Ureter (tissue), 1 donor: ENCODE results near the gene SPAG4. TPM values are rescaled to one million over a fixed set of nuclear protein-coding genes. Genes with fewer than 3 reads are reported as not detected.
A peak's percentile ranks its signal among the peaks of the same experiment; 100 is the strongest.

Source experiments
- DNase-seq: peaks from one replicate; pipeline ENCODE4 v3.0.0-alpha.2; 2020; ENCODE audit warnings: low spot score
- total RNA-seq: library from RNA; stranded (reverse); gene quantifications from one replicate; pipeline ENCODE4 v1.2.4, GENCODE V29; 2023
- donor health status: DM: yes; HTN: yes; CAD: no.

SPAG4 gene
- total RNA-seq, 1 donor from 2014 or later = 18.4 TPM

DNA sequence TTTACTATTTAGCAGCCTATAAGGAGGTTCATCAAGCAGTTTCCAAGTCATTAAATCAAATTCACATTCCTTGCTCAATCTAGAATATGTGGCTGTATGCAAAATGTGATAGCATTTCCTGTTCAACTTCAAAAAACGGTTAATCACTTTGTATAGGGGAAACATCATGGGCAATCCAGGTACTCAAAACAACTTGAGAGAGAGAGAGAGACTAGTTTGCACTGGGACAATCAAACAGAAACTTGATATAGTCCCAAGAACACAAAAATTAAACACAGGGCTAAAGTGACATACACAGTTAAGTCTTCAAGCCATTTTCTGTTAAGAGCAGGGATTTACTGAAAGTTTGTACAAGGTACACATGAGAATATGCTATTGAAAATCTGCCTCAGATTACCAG, 41.6 kb downstream of the SPAG4 start:
- DNase-seq = no peak

DNA sequence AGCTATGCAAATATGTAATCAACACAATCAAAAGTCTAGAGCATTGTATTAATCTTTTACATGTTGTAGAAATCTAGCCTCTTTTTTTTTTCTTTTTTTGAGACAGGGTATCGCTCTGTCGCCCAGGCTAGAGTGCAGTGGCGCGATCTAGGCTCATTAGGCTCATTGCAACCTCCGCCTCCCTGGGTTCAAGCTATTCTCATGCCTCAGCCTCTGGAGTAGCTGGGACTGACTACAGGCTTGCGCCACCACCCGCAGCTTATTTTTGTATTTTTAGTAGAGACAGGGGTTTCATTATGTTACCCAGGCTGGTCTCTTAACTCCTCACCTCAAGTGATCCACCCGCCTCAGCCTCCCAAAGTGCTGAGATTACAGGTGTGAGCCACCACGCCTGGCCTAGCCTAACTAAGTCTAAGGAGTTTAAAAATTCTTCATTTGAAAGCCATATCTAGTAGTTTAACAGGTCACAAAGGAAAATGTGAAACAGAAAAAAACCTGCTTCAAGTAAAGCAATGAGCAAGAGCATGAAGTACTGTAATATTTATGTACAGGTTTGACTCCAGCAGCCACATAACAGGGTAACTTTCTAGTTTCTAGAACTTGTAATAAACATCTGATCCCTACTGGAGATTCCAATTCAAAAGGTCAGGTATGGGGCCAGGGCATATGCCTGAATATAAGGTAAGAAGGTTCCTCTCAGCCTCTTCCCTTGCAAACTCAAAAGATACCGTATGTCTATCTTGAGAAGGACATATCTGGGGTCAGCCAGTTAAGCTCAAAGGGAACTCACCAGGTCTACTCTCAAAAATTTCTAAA, 44.7 kb downstream of the SPAG4 start:
- no peak for DNase-seq

DNA sequence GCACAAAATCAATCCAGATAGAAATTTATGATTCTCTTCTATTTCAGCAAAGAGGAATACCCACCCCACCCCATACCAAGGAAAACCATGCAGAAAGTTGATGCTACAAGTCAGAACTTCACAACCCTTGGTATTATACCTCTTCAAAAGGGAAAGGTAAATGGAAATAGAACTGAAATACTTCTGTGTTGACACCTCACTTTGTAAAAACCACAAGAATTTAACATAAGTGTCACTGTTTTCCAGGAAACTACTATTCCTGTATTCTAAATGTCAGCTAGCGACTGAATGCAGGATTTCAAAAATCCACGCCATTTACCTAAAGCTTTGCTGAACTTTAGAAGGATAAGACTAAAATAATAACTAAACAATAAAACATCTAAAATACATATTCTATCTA, 45.4 kb downstream of the SPAG4 start:
- DNase-seq = no peak

DNA sequence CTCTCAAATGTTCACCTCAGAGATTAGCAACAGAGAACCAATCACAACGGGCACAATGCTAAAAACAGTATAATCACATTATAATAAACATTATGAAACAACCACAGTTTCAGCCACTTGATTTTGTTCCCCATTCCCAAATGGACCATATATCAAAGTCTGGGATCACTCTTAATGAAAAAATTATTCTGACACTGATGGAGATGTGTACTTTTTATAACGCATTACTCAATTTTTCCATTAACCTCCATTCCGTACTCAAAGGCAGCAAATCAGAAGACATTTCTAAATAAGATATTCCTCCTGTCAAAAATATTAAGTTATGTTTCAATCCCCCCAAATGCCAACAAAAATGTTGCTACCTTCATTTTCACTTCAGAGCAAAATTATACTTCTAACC, 46.3 kb downstream of the SPAG4 start:
- no peak for DNase-seq

DNA sequence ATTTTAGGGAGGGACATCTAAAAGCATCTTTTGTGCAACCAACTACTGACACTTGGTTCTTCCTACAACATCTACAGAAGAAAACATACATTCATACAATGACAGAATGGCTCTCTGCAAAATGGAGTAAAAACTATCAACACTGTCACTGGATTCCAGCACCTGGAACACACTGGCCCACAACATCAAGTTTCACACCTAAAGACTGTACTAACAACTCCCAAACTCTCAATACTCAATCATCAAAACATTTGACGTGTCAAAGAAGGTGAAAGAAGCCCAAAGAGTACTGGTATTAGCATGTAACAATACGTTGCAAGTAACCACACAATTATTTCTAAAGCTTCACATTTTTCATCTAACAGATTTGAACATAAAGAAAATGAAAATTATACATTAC, 46.9 kb downstream of the SPAG4 start:
- no peak for DNase-seq

DNA sequence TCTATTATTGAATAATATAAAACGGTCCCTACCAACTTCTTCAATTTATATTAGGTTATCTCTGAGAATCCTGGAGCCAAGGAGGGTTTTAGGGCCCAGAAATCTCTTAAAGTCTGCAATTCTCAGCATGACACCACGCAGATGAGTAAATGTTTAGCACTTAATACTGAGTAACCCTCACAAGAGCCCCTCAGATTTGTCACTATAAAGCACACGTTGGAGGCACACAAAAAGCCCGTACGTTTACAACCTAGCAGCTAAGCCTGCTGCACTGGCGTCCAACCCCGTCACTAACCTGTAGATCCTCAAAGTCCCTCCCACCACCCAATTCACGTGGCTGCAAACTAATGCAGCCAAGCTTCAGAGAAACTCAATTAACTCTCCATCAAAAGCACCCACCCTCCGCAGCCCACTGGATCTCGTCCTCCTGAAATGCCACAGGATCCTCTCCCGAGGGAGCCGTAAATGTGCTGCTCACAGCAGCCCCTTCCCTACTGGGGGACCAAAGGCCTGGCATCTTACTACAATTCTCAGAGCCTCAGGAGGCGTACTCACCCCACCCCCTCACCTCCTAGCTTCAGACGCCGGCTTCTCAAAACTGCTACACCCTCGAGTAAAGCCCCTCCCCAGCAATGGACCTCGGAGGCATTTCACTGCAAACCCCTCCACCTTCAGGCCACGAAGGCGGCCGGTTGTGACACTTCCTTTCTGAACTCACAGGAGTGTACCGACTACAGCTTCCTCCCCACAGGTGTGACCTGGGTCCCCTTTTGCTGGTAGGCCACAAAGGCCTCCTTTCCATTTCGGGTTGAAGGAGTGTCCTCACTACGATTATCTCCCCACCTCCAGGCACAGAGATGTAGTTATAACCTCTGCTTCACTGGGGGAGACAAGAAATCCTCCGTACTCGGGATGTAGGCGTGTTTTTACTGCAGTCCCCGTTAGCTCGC, 48.2 kb downstream of the SPAG4 start:
- peak; percentile 59 for DNase-seq

DNA sequence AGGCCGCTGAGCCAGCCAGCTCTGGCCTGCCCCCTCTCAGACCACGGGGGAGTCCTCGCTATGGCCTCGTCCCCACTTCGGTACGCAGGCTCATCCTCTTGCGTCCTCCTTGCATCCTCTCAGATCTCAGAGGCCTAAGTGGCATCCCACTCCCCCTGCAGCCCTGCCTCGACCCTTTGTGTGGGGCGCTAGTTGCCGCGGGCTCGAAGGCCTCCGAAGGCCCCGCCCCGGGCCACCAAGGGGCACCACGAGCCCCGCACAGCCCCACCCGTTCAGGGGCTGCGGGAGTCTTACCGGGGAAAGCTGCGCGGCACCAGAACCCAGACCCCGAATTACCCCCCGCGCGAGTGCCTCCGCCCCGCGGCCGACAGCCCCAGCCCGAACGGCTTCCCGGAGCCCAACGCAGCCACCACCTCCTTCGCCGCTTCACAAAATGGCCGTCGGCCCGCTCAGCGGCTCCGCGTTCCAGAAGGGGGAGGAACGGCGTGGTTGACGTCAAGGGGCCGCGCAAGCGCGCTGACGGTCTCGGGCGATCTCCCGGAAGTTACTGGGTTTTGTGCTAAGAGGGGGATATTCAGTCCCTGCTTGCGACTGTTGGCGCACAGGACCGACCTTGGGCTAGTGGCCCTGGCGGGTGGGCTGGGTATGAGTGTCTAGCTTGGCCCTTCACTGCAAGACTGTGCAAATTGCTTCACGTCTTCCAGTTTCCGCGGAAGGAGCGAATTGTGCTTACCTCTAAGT, 49.0 kb downstream of the SPAG4 start, which contains the start of the genes CPNE1 and RBM12:
TSS of gene CPNE1 (minus strand) at position 435 of the 741 bp plus-strand sequence. CDS start 31,977 bp downstream, outside the sequence.
TSS of gene RBM12 (minus strand) at position 435 of the 741 bp plus-strand sequence. CDS start 9,578 bp downstream, outside the sequence.
- peak; percentile 95 for DNase-seq

DNA sequence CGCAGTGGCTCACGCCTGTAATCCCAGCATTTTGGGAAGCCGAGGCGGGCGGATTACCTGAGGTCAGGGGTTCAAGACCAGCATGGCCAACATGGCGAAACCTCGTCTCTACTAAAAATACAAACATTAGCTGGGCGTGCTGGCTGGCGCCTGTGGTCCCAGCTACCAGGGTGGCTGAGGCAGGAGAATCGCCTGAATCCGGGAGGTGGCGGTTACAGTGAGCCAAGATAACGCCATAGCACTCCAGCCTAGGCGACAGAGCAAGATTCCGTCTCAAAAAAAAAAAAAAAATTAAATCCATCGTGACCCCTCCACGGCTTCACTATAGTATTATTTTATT, 50.3 kb downstream of the SPAG4 start:
- DNase-seq = no peak

DNA sequence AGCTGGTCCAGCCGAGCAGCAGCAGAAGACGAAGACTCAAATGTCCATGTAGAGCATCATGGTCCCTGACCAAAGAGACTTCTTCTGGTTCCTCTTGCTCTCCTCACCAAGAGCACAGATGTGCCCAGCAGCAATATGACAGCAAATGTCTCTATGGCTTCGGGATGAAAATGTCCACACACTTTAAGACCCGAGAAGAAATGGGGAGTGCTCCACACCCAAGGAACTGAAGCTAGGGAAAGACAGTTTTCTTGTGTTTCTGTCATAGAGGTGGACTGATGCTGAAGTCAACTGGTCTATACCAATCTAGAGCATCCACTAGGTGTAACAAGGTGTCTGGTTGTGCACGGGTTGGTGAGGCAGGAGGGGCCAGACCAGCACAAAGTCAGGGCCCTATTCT, 53.6 kb downstream of the SPAG4 start:
- DNase-seq = no peak

DNA sequence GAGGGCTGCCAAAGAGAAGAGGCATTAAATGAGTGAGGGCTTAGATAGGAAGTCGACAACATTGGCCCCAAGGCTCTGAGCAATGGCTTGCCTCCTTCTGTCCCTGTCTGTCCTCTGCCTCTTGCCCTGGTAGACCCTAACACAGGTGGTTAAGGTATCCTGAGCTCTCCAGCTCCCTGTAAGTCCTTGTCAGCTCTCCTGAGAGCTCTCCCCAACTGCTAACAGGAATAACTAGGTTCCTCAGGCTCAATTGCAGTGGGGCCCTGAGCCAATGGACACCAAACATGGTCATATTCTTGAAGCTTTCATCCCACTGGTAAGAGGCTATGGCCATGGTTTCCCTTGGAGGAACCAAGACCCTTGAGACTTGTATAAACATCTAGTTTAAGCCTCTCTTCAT, 54.1 kb downstream of the SPAG4 start:
- no peak for DNase-seq

Other genes with a start within 250 kb of the SPAG4 start
- 66.9 TPM for gene UQCC1, start 203.9 kb upstream of the SPAG4 start, total RNA-seq
- 0.34 TPM for gene GDF5, start 177.6 kb upstream of the SPAG4 start, total RNA-seq
- gene CEP250, start 160.2 kb upstream of the SPAG4 start, total RNA-seq = 30.9 TPM
- not detected for gene C20orf173, start 86.2 kb upstream of the SPAG4 start, total RNA-seq
- gene ERGIC3, start 73.8 kb upstream of the SPAG4 start, total RNA-seq = 265 TPM
- 200 TPM for gene CPNE1, start 49.1 kb downstream of the SPAG4 start, total RNA-seq
- 133 TPM for gene RBM12, start 49.1 kb downstream of the SPAG4 start, total RNA-seq
- gene NFS1, start 83.5 kb downstream of the SPAG4 start, total RNA-seq = 40.0 TPM
- 97.1 TPM for gene ROMO1, start 83.6 kb downstream of the SPAG4 start, total RNA-seq
- 405 TPM for gene RBM39, start 126.4 kb downstream of the SPAG4 start, total RNA-seq
- gene PHF20, start 156.2 kb downstream of the SPAG4 start, total RNA-seq = 61.6 TPM